Measurements from ENCODE around the gene MYH11.
"Not testable (repeated sequence)": the region's sequence is repeated elsewhere in the genome, so short reads cannot be mapped to it uniquely, and the experiment has no call there.

The MYH11 gene

GRCh38 chr16:15874745-15875314 lies 18.0 kb upstream of the MYH11 start:
- DNase-seq: peak; percentile 66

- no peak for DNase-seq
These were observed 16.9 kb upstream of the MYH11 start for GRCh38 chr16:15873737-15874136.

GRCh38 chr16:15873301-15873700 lies 16.5 kb upstream of the MYH11 start:
- no peak for DNase-seq

GRCh38 chr16:15870011-15870410 lies 13.2 kb upstream of the MYH11 start:
- no peak for DNase-seq

- no peak for DNase-seq
These were observed 9.6 kb upstream of the MYH11 start for GRCh38 chr16:15866451-15866850.

GRCh38 chr16:15865742-15866141 lies 8.9 kb upstream of the MYH11 start:
- peak; percentile 25 for DNase-seq

- no peak for DNase-seq
These were observed 8.1 kb upstream of the MYH11 start for GRCh38 chr16:15864939-15865338.

- no peak for DNase-seq
These were observed 5.2 kb upstream of the MYH11 start for GRCh38 chr16:15861996-15862395.

GRCh38 chr16:15858921-15859668 lies 2.3 kb upstream of the MYH11 start:
- no peak for DNase-seq

GRCh38 chr16:15857724-15858560 lies 1.1 kb upstream of the MYH11 start:
- DNase-seq: peak; percentile 51

- DNase-seq: no peak
These were observed 646 bp downstream of the MYH11 start for GRCh38 chr16:15856182-15856581.

GRCh38 chr16:15855704-15856003 lies 1.2 kb downstream of the MYH11 start:
- no peak for DNase-seq

- no peak for DNase-seq
These were observed 1.7 kb downstream of the MYH11 start for GRCh38 chr16:15854906-15855703.

GRCh38 chr16:15854061-15854460 lies 2.8 kb downstream of the MYH11 start:
- DNase-seq: no peak

- DNase-seq: no peak
These were observed 3.8 kb downstream of the MYH11 start for GRCh38 chr16:15853021-15853420.

- not testable (repeated sequence) for DNase-seq
These were observed 6.3 kb downstream of the MYH11 start for GRCh38 chr16:15850555-15850954.

GRCh38 chr16:15849209-15849981 lies 7.4 kb downstream of the MYH11 start:
- no peak for DNase-seq

GRCh38 chr16:15847611-15848175 lies 9.1 kb downstream of the MYH11 start:
- DNase-seq: no peak

- DNase-seq: no peak
These were observed 10.3 kb downstream of the MYH11 start for GRCh38 chr16:15846510-15846909.

- no peak for DNase-seq
These were observed 13.1 kb downstream of the MYH11 start for GRCh38 chr16:15843635-15844279.

GRCh38 chr16:15839204-15839603 lies 17.6 kb downstream of the MYH11 start:
- DNase-seq: not testable (repeated sequence)

Data from right hindlimb (tissue), 1 donor.